NCI-H2196 (cell line): ENCODE measurements around the gene SEMA4D.

ENCODE experiments used
- DNase-seq: peaks from one replicate; lab custom pipeline; 2025; ENCODE audit not compliant: unreplicated experiment; lab: John Stamatoyannopoulos, UW

The SEMA4D gene

DNA sequence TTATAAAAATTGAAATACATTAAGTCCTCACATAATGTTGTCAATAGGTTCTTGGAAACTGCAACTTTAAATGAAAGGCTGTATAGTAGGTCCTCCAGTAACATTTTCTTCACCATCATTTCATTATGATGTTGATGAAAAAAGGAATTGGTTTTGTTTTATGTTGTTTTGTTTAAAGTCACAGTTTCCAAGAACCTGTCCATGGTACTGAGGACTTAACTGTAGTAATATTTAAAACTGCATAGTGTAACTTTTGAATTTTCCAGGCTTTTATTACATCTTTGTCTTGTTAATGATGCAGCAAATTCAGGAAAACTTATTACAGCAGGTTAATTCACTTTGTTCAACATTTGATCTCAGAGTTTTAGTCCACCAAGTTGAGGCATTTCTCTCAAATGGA is 168.0 kb downstream of the SEMA4D start:
- no peak for DNase-seq

DNA sequence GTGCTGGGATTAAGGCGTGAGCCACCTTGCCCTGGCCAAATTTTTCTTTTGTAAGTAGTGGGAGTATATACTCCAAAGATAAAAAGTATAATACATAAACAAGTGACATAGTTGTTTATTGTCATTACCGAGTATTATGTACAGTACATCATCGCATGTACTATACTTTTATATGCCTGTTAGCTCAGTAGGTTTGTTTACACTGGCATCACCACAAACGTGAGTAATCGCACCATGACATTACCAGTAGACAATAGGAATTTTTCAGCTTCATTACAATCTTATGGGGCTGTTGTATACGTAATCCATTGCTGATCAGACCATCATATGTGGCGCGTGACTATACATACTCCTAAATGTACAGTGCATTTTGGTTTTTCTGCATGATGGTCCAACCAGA is 169.8 kb downstream of the SEMA4D start:
- DNase-seq: no peak

DNA sequence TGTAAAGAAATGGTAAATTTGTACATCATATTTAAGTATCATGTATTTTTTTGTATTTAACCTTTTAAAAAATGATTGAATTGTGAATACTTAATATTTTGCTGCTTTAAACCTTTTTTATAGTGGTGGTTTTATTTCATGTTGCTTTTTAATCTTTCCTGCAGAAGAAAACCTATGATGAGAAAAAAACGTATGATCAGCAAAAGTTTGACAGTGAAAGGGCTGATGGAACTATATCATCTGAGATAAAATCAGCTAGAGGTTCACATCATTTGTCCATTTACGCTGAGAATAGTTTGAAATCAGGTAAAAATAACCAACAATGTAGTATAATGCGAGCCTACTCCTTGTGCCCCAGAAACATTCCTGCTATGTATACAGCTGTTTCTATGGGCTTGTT is 172.2 kb downstream of the SEMA4D start:
- DNase-seq: no peak

DNA sequence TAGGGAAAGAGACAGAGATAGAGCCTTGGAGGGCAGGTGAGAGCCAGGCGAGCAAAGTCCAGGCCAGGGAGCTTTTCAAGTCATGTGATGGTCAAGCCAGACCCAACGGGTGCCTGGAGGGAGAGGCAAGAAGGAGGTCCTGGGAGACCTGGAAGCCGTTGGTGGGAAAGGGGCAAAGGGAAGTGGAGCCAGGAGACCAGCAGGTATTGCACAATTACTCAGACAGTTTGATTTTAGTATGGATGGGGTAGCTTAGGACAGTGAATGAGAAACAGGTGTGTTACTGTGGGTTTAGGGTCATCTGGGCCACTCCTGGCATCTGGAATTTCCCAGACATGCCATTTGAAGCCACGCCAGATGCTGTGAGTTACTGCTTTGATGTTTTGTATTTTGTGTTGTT is 174.5 kb downstream of the SEMA4D start:
- no peak for DNase-seq

DNA sequence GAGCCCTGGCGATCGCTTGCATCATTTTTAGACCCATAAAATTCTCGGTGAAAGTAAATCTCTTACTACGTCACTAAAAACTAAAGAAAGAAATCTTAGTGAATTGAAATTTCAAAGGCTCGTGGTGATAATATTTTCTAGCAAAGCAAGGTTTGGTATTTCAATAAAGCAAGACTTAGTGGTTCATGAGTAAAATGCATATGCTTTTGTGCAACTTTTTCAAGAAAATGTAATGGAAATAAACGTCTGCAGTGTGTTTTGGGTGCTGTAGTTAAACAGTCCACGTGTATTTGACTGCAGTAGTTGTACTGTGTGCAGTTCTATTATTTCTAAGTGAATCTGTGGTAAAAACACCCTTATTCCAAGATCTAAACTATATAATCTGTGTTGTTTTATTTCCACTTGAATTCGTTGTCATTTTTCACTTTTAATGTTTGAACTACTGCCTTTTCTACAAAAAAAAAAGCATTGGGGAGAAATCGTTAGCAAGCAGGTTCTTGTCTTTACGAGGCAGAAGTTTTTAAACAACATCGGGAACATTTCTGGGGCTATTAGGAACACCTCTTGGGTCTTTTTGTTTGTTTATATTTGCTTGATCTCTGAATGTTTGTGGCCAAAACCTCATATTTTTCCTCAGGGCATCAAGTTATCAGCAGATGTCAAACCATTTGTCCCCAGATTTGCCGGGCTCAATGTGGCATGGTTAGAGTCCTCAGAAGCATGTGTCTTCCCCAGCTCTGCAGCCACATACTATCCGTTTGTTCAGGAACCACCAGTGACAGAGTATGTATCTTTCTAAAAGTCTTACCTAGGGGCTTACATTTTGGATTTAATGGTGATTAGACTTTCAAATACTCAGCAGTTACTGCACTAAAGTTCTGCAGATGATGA is 178.7 kb downstream of the SEMA4D start:
- DNase-seq: no peak

DNA sequence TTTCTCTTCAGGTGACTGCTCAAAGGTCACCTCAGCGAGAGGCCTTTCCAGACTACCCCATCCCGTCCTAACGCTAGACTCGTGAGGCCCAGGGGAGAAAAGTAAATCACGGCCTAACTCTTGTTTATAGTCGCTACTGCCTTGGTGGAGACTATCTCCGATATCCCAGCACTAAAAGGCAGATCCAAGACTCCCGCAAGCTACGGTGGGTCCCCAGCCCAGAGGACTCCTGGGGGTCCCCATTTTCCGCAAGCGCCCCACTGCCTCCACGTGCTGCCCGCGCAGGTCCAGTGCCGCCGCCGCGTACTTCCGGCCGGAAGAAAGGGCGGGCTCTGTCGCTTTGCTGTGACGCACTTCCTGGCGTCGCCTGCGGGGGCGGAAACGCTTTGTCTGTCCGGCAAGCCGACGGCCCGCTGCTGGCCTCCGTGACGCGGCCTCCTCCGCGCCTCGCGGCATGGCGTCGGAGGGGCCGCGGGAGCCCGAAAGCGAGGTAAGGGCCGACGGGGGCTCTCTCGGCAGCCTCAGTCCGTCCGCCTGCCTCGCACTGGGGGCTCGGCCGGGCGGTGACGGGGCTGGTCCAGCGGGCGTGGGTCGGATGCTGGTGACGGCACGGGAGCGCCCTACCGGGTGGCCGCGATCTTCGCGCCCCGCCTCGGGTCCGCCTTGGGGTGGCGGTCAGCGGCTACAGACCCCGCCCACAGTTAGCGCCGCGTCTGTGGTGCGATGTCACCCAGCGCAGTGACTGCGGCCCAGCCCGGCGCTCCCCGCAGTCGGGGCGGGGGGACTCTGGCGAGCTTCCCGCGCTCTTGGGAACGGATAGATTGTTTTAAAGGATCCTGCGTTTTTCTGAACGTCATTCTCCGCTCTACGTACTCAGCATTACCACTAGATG is 179.5 kb downstream of the SEMA4D start, which contains the start of gene SECISBP2:
TSS of gene SECISBP2 (plus strand) at position 378 of the 892 bp plus-strand sequence. CDS start at position 455, 77 bp downstream.
- DNase-seq: peak; percentile 97

DNA sequence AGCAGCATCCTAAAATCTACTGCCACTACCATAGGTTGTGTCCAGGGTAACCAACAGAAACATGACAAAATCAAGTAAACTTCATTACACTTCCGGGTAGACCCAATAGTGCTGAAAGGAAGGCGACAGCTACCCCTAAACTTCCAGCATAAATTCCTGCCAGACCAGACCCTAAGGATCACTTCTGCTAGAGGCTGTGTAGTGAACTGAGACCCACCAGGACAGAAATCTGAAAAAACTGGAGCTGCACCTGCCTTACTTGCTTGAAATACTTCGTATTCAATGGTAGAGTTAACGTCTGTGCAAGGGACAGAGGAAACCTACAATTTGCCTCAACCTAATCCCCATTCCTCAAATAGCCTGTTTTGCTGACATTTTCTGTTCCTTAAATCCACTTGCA is 180.6 kb downstream of the SEMA4D start:
- DNase-seq: no peak

DNA sequence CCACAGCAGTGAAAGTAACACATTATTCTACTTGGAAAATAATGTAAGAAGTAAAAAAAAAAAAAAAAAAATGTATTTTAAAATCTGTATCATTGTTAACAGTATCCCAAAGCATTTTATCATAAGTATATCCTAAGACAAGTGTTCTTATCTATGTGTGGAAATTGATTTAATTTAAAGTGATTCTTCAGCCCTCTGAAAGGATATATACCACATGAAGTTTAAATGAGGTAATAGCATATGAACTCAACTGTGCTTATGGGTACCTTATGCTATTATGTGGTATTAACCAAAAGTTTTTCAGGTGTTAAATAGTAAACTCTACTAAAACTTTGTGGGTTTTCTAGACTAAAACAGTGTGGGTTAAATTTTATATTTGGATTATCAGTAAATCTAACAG is 182.4 kb downstream of the SEMA4D start:
- no peak for DNase-seq

DNA sequence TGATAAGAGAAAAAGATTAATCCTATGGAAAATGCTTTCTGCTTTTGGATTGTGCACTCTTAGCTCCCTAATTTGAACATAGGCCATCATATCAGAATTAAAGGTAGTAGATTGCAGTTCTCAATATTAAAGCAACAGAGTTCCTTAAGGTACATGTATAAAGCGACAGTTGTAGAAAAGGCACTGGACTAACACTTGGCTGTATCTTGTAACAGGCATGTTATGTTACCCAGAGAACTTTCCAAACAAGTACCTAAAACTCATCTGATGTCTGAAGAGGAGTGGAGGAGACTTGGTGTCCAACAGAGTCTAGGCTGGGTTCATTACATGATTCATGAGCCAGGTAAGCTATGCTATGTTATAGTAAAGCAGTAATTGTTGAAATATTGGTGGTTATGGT is 183.0 kb downstream of the SEMA4D start:
- DNase-seq: no peak

DNA sequence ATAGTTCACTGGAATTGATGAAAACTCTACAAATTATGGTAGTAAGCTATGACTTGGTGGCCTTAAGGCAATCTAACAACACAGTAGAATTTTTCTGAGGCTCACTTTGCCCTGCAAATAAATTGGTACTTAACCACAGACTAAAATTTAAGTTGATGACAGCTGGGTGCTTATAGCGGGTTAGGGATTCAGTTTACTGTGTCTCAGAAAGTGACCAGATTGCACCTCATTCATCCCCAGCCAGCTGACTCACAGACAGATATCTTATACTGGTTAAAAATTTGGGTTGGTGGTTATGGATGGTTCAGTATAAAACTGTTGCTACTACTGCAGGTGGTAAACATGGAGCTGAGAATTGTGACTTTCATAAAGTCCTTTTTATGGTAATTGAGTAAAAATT is 184.1 kb downstream of the SEMA4D start:
- DNase-seq: no peak

DNA sequence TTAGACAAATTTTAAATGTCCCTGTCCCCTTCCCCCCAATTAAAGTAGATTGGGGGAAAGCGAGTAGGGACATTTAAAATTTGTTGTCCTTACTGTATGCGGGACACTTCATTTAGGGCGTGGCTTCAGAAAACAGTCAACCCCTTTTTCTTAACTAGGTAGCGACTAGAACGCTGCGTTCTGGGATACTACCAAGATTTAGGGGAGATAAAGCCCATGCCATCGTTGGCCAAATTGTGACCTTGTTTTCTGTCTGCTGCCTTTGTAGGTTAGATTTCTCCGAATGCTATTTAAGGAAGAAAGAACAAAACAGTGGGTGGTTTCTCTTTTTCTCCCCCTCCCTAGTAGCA is 185.7 kb downstream of the SEMA4D start:
- no peak for DNase-seq

DNA sequence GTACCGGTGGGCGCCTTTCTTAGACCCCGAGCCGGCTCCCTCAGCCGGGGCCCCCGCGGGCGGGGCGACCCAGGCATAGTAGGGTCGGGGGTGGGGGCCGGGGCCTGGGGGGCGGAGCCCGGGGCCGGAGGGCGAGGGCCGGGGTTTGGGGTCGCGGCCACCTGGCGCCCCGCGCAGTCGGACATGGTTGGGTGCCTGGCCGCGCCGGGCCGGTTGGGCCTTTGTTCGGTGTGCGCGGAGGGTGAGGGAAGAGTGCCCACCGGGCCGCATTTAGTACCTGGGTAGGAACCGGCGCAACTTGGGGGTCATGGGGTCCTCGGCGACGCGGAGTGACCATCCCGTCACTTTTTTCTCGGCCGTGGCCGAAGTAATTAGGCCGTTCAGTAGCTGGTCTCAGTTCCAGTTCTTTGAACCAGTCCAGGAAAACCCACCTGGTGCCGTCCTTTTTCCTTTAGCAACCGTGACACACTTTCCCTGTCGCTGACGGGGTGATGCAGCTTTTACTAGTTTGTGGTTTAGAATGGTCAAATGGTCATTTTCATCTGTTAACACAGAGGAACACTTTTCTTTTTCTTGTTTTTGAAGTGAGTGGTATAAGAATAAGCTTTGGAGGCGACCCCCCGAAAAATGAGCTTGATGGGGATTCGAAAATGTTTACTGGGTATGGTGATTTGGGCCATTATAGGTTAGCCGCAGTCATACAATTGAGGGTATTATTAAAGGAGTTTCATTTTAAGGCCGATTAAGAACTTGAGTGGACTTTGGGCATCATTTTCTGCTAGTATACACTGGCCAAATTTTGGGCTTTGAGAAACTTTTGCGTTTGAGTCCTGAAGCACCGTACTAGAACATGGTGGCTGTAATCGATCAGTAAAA is 186.3 kb downstream of the SEMA4D start:
- no peak for DNase-seq
